ENCODE results near the gene LMAN1L.
"Not testable (repeated sequence)": the region's sequence is repeated elsewhere in the genome, so short reads cannot be mapped to it uniquely, and the experiment has no call there.

LMAN1L gene

DNA sequence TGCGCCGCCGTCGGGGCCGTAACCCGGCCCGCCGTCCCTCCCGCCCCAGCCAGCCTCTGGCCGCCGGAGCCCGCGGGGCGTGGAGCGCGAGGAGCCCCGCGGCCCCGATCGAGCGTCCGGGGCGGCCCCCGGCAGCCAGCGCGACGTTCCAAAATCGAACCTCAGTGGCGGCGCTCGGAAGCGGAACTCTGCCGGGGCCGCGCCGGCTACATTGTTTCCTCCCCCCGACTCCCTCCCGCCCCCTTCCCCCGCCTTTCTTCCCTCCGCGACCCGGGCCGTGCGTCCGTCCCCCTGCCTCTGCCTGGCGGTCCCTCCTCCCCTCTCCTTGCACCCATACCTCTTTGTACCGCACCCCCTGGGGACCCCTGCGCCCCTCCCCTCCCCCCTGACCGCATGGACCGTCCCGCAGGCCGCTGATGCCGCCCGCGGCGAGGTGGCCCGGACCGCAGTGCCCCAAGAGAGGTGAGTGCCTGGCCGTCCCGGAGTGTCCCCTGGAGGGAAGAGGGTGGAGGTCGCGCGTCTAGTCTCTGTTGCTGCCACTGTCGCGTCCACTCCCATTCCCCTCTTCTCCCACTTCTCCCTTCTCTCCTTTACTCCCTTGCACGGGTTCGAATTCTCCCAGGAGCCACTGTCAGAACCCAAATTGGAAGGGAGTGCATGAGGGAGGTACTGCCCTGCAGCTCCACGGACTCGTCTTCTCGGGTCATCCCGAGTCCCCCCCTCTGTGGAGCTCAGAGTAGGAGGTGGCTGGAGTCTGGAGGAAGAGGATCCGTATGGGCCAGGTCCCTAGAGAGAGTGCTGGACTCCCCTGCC is 30.2 kb upstream of the LMAN1L start:
- DNase-seq: peak; percentile 76

- DNase-seq: peak; percentile 98
Observed at GRCh38 chr15:74783072-74783807, 29.4 kb upstream of the LMAN1L start.

- peak; percentile 55 for DNase-seq
Observed at GRCh38 chr15:74783808-74784175, 28.8 kb upstream of the LMAN1L start.

- peak; percentile 66 for DNase-seq
Observed at GRCh38 chr15:74784426-74785193, 28.0 kb upstream of the LMAN1L start.

DNA sequence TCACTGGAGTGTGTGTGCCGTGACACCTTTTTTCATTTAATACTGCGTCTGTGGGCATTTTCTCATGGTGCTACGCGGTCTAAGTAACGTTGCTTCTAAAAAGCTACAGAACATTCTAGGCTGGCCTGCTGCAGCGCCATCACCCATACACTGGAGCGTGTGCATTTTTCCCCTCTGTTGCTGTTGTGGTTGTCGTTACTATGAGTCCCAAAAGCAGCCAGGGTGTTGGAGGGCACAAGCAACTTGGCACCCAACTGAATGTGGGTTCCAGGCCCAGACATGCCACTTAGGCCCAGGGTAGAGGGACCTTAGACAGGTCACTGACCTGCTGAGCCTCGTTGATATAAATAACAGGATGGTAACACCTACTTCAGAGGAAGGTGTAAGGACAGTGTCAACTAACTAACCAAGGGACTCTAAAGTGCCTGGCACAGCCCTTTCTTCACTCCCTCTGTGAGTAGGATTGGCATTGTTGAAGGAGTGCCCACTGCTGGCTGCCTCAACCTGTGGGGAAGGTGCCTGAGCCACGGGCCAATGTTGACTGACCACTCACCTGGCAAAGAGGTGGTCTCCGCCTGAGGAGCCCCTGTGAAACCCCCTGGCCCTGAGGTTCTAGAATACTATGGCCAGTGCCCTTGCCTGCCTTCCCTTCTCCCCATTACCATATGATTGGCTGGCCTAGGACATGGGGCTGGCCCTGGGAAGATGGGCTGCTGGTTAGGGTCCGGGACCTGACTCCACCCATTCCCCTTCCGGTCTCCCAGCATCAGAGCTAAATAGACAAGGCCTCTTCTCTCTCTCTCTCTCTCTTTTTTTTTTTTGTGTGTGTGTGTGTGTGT is 27.2 kb upstream of the LMAN1L start:
- DNase-seq: peak; percentile 65

DNA sequence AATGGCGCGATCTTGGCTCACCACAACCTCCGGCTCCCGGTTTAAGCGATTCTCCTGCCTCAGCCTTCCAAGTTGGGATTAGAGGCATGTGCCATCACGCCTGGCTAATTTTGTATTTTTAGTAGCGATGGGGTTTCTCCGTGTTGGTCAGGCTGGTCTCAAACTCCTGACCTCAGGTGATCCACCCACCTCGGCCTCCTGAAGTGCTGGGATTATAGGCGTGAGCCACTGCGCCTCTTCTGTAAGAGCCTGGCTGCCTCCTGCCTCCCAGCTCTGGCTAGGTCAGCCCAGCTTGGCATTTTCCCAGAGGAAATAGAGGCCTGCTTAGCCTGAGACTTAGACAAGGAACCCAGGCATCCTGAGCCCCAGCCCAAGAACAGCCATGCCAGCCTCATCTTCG is 26.6 kb upstream of the LMAN1L start:
- not testable (repeated sequence) for DNase-seq

DNA sequence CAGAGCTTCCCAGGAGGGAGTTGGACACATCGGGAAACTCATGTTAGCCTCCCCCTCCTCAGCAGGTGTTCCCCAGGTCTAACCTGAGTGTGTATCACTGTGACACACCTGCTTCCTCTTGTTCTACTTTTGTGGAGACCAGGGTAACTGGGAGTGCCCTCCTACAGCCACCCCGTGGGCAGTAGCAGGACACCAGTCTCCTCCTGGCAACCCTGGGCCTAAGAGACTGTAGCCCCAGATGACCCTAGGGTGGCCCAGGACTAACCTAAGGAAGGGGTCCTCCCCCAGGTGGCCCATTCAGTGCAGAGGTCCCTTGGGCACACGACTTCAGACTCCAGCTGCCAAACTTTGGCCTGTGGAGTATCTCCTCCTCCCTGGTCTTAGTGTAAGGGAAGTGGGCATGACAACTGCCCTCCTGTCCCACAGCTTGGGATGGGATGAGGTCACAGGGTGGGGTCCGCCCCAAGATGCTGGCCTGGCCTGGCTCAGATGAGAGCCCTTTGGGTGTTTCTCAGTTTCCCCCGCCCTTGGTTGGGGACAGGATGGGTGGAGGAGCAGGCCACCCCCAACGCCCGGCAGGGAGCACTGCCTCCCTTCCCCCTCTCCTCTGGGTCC is 26.0 kb upstream of the LMAN1L start:
- DNase-seq: peak; percentile 59

- DNase-seq: peak; percentile 97
Observed at GRCh38 chr15:74787251-74788041, 25.2 kb upstream of the LMAN1L start.

GRCh38 chr15:74788042-74788682 is 24.5 kb upstream of the LMAN1L start:
- DNase-seq: peak; percentile 35

DNA sequence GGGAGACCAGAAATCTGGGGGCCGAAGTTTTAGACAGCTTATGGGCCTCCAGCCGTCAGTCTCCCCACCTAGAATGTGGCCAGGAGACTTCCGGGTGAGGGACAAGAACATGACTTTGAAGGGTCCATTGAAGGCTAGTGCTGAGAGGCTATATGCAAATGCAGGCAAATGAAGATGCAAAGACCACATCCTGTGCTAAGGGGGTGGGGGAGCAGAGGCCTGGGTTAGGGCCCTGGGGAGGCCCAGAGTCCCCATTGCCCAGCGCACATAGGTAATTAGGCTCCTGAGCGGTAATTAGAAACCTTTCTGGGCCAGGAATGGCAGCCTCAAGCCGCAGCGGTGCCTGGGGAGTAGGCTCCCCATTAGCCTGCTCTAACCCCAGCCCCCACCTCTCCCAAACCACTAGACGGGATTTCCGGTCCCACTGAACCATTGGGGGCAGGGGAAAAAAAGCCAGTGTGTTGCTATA is 23.9 kb upstream of the LMAN1L start:
- peak; percentile 84 for DNase-seq

DNA sequence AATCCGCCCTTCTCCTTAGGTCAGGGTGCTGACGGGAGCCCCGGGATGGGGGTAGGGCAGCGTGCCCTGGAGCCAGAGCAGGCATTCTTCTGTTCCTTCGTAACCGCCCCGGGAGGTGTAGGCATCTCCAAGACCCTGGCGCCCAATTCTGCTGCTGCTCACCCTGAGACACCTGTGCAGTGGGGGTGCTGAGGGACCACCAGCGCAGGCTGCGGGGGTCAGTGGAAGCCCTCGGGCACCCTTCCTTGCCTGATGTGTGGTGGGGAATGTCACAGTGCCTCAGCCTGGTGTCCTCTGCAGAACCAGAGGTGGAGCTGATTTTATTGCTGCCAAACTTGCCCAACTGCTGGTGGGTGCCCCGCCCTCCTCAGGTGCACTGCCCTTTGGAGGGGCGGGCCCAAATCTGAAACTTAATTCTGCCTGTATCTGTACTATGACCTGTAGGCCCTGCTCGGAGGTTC is 23.4 kb upstream of the LMAN1L start:
- peak; percentile 96 for DNase-seq

- DNase-seq: no peak
Observed at GRCh38 chr15:74789741-74790079, 22.9 kb upstream of the LMAN1L start.

DNA sequence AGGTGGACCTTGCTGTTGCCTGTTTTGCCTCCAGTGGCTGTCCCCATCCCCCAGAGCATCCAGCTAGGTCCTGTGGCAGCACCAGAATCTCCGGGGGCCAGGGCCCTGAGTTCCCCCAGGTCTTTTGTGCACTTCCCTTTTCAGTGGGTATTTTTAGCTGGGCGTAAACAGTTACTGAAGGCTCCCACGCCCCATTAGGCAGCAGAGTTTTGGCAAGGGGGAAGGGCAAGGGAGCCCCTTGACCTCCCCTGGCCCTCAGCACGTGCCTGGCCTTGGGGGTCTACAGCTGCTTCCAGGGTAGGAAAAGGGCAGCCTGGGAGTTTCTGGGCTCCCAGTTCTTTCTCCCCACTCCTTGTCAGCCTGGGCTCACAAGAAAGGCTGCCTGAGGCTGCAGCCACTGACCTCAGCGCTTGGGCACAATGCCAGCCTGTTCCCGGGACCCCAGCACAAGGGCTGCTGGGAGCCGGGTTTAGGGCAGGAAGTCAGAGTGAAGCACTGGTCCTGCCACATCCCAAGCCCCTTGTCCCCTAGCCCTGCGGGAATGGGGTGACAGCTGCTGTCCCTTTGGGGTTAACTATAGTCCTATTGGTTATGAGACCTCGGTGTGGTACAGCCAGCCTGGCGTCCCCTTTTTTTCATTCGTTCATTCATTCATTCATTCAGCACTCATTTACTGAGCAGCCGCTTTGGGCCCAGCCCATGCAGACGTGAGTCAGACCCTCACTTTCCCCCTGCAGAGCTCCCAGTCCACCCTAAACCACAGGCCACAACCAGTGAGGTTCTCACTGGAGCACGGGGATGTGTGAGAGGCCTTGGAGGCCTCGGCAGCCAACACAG is 22.3 kb upstream of the LMAN1L start:
- DNase-seq: peak; percentile 91

GRCh38 chr15:74791007-74791406 is 21.6 kb upstream of the LMAN1L start:
- DNase-seq: no peak

DNA sequence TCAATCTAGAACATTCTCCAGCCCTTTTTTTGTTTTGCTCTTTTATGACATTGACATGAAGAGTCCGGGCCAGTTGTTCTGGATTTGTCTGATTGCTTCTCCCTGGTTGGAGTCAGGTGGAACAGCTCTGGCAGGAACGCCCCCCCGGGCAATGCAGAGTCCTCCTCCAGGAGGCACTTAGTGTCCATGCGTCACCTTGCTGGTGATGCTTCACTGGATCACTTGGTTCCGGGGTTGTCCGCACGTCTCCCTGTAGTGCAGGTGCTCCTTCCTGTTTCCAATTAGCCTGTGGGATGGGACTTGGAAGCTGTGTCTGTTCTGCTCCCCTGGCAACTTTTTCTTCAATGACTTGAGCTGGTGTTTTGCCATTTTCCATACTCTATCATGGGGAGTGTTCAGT is 21.0 kb upstream of the LMAN1L start:
- DNase-seq: no peak

DNA sequence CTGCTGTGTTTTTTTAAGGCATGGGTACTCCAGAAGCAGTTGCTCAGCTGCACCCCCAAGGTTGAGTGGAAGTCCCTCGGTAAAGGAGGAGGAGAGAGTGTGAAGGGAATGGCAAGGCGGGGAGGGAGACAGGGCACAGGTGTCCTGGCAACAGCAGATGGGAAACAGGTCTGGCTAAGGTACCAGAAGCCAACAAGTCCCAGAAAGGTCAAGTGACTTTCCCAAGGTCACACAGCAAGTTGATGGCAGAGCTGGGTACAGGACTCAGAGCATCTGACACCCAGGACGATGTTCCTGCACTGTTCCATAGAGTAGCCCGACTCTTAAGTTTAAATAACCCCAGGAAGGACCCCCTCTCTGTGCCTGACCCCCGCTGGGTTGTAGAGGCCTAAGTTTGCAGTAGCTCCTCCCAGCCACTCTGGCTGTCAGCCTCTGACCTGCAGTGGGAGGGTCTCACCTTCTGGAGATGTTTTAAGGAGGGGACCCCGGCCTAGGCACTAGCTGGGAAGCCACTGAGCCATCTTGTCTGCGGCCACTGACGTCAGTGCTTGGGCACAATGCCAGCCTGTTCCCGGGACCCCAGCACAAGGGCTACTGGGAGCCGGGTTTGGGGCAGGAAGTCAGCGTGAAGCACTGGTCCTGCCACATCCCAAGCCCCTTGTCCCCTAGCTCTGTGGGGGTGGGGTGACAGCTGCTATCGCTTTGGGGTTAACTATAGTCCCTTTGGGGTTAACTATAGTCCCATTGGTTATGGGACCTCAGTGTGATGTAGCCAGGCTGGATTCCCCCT is 20.2 kb upstream of the LMAN1L start:
- DNase-seq: no peak

- no peak for DNase-seq
Observed at GRCh38 chr15:74793135-74794028, 19.3 kb upstream of the LMAN1L start.

Measured in RPMI8226 (cell line).